GM04503 (cell line): ENCODE results near the gene ITPR3.

ENCODE experiments used
- DNase-seq: peaks from one replicate; pipeline ENCODE4 v3.0.0-alpha.2; 2012; ENCODE audit warnings: low read depth

Gene ITPR3

DNA sequence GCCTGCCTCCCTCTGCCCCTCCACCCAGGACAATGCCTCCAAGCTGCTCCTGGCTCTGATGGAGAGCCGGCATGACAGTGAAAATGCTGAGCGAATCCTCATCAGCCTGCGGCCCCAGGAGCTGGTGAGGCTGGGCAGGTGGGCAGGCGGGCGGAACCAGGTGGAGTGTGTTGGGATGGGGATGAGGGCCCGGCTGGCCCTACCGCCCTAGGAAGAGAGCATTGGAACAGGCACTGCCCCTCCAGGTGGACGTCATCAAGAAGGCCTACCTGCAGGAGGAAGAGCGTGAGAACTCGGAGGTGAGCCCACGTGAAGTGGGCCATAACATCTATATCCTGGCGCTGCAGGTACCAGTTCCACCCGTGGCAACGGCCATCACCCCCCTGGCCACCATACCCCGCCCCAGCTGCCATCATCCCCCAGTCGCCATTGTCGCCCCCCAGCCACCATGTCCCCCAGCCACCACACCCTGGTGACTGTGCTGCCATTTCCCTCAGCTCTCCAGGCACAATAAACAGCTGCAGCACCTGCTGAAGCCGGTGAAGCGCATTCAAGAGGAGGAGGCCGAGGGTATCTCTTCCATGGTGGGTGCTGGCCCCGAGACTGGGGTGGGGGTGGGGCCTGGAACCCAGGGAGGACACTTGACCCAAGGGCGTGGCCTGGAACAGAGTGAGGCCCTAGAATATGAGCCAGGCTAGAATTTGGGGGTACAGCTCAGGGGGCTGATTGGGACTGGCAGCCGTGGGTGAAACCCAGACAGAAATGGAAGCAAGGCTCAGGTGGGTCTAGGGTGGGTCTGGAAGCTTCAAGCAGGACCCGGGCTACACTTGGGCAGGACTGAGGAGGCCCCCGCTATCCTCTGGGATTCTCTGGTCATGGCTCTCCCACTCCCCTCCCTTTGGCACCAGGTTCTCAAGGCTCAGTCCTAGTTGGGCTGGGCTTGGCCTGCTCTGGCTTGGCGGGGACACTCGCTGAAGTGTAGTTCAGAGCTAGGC is 66.2 kb downstream of the ITPR3 start:
- no peak for DNase-seq

DNA sequence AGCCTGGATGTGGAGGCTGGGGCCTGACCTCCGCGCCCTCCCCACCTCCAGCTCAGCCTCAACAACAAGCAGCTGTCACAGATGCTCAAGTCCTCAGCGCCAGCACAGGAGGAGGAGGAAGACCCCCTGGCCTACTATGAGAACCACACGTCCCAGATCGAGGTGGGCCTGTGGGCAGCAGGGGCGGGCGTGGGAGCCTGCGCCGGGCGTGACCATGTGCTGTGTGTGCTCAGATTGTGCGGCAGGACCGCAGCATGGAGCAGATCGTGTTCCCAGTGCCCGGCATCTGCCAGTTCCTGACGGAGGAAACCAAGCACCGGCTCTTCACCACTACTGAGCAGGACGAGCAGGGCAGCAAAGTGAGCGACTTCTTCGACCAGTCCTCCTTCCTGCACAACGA is 66.9 kb downstream of the ITPR3 start:
- DNase-seq = no peak

DNA sequence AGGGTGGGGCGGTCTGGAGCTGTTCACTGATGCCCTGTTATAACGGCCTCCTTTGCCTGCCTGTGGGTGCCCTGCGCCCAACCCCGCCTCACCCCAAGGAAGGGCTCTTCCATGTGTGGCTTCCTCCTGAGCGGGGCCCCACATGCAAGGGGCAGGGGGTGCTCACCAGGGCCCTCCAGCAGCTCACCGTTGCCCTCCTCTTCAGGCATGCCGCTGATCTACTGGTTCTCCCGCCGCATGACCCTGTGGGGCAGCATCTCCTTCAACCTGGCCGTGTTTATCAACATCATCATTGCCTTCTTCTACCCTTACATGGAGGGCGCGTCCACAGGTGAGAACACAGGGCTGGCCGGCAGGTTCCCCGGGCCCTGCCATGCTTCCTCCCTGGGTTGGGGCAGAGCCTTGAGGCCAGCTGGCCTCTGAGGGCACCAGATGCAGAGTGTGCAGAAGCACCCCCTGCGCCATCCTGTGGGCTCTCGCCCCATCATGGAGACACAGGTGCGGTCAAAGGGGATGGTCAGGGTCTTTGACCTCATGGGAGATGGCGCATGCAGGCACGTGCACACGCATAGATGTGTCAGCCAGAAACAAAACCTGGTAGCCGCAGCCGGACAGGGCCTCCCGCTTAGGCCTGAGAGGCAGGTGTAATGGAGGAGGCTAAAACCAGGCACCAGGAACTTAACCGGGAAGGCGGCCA is 67.5 kb downstream of the ITPR3 start:
- no peak for DNase-seq

DNA sequence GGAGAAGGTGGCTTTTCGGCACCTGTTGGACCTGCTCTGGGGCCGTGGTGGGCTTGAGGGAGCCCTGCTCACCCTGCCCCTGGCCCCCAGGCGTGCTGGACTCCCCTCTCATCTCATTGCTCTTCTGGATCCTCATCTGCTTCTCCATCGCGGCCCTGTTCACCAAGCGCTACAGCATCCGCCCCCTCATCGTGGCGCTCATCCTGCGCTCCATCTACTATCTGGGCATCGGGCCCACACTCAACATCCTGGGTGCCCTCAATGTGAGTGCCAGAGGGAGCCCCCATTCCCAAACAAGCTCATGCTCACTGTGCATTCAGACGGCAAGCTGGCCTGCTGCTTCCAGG is 68.0 kb downstream of the ITPR3 start:
- DNase-seq = no peak

DNA sequence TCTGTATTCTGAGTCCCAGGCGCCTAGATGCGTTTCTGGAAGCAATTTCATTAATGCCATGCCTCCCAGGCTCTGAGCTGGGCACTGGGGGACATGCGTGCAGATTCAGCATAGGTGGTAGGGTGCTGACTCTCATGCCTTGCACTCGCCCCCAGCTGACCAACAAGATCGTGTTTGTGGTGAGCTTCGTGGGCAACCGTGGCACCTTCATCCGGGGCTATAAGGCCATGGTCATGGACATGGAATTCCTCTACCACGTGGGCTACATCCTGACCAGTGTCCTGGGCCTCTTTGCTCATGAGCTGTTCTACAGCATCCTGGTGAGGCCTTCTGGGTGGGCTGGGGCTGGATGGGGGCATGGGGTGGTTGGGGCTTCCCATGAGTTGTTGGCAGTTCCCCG is 68.8 kb downstream of the ITPR3 start:
- no peak for DNase-seq

DNA sequence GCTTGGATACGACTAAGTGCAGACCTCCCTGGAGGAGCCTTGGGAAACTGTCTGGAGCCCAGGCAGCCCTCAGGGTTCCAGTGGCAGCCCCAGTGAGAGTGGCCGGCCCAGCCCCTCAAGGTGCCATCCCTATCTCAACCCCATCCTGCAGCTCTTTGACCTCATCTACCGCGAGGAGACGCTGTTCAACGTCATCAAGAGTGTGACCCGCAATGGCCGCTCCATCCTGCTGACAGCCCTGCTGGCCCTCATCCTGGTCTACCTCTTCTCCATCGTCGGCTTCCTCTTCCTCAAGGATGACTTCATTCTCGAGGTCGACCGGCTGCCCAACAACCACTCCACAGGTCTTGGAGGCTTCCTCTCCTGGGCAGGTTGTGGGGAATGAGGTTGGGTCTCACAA is 69.6 kb downstream of the ITPR3 start:
- no peak for DNase-seq

DNA sequence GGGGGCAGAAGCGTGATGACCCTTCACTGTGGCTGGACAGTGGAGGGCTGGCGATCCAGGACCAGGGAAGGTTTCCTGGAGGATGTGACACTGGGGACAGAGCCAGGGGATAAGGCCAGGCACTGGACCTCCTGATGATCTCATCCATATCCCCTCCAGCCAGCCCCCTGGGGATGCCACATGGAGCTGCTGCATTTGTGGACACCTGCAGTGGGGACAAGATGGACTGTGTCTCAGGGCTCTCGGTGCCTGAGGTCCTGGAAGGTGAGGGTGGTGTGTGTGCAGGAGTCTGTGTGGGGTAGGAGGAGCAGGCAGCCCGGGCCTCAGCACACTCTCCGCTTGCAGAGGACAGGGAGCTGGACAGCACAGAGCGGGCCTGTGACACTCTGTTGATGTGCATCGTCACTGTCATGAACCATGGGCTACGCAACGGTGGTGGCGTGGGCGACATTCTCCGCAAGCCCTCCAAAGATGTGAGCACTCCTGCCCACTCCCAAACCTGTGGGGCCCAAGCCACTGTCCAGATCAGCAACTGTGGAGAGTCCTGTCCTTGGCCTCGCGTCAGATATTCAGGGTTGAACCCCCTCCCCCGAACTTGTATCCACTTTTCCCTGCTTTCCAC is 70.4 kb downstream of the ITPR3 start:
- DNase-seq = no peak

DNA sequence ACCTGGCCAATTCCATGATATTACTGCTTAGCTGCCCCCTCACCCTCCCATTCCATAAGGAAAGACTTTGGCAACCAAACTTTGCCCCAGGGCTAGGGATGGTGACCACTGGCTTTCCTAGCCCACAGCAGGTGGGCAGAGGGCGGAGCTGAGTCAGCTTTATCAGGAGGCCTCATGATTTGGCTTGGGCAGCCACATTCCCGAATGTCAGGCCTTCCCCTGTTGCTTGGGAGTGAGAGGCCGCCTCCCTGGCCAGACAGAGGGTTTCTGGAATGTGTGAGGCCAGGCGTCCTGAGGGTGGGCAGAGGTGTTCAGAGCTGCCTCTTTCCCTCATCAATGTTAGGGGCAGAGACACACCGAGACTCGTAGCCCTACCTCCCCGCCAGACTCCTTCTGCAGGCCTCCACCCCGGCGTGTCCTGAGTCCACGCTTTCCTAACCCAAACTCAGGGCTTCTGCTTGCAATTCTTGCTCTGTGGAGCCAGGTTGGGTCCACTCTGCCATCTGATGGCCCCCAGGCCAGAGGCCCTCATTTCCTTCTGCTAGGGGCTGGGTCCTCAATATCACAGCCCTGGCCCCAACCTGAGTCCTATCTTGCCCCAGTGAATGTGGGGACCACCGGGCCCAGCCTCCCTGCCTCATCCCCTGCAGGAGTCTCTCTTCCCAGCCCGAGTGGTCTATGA is 71.1 kb downstream of the ITPR3 start:
- DNase-seq = no peak

DNA sequence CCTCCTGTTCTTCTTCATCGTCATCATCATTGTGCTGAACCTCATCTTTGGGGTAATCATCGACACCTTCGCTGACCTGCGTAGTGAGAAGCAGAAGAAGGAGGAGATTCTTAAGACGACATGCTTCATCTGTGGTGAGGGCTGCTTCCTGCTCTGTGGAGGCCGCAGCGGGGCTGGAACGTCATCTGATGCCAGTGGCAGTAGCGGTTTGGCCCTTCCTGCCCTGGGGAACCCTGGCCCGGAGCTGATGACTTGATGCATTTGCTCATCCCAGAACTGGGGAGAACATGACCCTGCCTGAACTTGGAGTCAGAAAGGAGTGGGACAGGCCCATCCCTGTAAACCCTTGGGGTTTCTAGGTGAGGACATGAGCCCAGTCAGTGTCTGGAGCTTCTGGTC is 71.6 kb downstream of the ITPR3 start:
- DNase-seq = no peak

DNA sequence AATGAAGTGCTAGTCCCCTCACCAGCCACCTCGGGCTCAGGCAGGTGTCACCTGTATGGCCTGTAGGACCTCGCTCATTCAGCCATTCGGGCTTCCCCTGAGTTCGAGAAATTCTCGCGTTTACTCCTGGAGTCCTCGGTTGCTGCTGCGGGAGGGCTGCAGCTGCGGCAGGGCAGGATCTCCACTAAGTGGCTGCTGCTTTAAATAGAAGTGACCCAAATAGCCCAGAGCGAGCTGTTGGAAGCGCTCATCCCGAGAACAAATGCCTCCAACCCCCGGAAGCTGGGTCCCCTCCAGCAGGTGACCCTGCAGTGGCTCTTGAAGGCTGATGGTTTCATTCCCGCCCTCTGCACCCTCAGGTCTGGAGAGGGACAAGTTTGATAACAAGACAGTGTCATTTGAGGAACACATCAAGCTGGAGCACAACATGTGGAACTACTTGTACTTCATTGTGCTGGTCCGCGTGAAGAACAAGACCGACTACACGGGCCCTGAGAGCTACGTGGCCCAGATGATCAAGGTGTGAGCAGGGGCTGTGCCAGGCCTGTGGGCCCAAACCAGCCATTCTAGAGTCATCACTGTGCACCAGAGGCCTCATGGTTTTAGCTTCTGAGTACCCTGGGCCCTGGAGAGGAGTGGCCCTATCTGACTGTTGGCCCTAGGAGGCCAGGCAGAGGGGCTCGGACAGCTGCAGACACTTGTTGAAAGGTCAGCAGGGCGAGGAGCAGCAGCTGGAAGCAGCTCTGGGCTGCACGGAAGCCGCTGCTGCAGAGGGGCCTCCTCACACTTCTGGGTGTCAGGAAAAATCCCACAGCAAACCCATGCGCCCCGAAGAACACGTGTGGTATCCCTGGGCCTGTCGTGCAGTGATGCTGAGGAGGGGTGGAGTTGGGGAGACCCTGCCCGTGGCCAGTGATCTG is 72.3 kb downstream of the ITPR3 start:
- DNase-seq = no peak

DNA sequence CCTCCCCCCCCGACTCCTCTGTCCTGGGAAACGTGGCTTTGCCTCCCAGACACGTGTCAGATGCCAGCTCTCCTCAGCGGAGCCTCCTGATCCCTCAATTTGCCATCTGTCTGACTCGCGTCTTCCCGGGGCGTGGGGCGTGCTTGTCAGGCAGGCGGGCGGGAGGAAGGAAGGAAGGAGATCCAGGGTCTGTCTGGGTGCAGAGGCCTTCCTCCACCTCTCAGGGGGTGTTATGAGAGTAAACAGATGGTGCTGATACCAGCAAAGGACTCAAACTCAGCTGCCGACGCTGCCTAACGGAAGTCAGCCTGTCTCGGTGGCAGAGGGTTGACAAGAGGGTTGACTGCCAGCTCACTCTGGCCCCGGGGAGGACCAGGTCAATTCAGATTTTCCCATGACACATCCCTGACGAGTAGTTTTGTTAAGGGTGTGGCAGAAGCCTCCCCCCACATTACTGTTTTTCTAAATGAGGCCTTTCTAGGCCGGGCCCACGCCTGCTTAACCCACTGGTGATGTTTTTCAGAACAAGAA is 73.3 kb downstream of the ITPR3 start:
- DNase-seq = no peak

DNA sequence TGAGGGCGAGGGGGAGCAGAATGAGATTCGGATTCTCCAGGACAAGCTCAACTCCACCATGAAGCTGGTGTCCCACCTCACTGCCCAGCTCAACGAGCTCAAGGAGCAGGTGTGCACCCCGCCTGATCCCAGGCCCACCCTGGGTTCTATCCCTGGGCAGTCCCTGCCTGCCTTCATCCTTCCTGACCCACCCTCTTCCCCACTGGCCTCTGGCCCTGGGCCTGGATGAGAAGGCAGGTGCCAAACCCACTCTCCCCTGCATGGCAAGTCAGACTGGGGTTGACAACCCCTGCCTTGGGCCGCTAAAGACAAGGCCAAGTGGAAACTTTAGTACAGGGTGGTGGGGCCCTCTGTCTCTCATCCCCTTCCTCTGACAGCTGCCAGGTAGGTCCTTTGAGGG is 73.9 kb downstream of the ITPR3 start:
- no peak for DNase-seq

DNA sequence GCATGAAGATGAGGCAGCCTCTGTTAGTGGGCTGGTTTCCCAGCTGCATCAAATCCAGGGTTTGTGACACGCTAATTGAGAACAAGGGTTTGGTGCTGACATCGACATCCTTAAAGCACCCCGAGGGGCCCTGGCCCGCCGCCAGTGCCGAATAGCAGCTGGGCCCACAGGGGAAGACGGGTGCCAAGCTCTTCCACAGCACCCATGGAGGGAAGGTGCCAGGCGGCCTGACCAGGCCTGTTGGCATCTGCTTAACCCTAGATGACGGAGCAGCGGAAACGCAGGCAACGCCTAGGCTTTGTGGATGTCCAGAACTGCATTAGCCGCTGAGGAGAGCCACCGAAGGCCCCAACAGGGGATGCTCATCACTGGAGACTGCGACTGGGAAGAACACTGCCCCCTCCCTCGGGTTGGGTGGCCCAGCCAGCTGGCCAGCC is 74.3 kb downstream of the ITPR3 start:
- no peak for DNase-seq

DNA sequence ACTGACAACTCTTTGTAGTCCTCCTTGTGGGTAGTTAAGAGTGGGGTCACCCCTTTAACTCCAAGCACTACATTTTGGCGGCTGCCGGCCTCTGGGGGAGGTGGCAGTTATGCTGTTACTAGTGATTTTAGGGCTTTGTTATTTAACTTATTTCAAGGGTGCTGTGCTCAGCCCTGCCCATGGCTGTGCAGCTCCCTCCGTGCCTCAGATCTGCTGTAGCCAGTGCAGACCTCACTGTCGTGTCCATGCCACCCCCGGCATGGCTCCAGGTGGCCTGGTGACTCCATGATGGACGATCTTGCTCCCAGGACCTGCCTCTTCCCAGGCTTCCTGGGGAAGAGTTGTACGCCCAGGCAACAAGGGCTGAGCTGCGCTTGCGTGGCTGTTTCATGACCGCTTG is 75.0 kb downstream of the ITPR3 start:
- DNase-seq = no peak

DNA sequence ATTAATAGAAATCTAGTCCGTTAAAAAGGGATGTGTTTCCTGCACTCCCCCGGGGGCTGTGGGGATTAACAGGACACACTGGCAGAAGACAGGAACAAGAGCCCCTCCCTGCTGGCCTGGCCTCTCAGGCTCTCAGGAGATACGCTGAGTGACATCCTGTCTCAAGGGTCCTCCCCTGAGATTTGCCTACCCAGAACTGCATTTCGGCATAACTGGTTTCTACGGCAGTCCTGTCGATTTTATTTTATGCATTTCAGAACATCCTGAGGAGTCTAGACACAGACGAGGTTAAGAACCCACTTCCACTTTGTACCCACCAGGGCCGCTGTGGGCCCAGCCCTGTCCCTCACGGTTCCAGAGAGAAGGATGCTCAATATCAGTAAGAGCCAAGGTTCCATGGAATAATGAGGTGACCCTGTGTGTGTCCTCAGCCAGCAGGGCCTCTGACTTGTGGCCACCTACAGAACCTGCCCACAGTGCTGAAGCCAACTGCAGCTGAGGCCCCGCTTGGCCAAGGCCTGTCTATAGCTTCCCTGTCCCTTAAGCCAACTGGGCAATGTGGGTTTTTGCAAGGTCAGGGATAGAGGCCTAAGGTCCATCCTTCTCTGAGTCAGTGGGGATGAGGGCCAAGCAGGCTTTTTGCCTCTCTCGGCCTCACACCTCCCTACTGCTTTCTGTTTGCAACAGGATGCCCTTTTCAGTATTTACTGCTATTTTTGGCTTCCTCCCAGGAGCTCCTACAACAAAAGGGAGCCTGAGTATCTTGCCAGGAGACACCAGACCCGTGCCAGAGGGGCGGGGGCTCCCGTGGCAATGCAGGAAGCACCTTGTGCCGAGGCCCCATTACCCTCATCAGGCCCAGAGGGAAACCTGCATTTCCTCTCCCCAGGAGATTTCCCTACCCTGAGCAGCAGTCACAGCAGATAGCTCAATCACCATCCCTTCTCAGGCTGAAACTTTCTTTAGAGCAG is 75.7 kb downstream of the ITPR3 start:
- DNase-seq = no peak

DNA sequence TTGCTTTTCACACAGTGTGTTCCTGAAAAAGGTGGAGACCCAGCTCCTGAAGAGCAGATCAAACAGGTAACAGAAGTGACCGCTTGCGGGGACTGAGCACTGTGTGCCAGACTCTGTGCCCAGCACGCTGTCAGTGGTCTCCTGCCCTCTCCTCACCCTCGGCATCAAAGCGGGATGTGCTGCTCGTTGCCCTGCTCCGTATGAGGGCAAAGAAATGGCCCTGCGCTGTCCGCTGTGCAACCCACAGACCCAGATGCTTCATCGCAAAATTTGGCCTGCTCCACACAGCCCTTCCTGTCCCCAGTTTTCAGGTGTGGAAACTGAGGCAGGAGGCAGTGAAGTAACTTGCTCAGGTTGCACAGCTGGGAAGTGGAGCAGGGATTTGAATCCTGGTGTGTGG is 76.7 kb downstream of the ITPR3 start:
- no peak for DNase-seq

DNA sequence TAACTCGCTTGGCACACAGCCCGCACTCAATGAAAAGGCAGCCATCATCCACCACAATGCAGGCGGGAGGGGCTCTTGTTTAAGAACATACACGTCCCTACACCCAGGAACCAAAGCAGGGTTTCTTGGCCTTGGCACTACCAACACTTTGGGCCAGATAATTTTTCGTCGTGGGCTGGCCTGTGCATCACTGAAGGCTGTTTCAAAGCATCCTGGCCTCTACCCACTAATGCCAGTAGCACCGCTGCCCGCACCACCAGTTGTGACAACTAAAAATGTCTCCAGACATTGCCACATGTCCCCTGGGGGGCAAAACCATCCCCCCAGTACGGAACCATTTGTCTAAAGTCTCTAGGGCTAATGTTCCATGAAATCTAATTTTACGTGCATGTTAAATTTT is 77.4 kb downstream of the ITPR3 start:
- no peak for DNase-seq

DNA sequence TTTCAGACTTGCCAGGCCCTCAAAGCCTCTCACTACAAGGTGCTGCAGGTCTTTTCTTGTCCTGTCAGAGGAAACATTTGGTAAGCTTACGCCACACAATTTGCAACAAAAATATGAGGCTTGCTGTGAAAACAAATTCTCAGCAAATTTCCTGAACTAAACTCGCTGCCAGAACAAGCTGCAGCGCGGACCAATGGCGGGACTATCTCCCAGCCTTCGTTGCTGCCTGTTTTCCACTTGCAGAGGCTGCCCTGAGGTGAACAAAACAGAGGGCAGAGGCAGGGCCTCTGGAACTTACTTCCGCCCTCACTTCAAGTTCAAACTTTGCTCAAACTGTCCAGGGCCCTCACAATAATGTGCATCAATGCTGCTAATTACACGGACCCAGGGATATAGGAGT is 78.0 kb downstream of the ITPR3 start:
- no peak for DNase-seq

DNA sequence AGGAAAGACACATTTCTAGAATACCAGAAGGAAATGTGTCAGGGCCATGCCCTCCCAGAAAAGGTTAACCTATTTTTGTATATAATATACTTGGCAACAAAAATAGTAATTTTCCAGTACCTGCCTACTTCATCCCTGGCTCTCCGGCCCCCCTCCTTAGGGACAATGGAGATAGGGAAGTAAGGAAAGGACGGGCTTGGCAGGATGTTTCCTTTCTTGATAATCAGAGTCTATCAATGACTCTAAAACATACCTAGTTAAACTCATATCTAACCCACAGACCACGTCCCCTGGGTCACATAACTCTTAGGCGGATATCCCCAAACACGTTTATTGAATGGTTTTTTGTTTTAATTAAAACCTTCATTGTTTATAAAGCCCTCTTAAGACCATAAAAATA is 78.6 kb downstream of the ITPR3 start:
- no peak for DNase-seq
